Hepatocyte (in vitro differentiated cells): Measurements from ENCODE around the gene CALU.

ENCODE experiments used
- EZH2 ChIP-seq: fragments of 200-600 bp; sonication (generic); IDR thresholded peaks from 2 replicates; pipeline ENCODE4 v1.6.1; 2016; ENCODE audit warnings: antibody characterized with exemption, mild to moderate bottlenecking, borderline replicate concordance
- EZH2phosphoT487 ChIP-seq: fragments of 200-600 bp; sonication (generic); IDR thresholded peaks from one replicate; pipeline ENCODE4 v1.6.1; 2018; ENCODE audit warnings: antibody characterized with exemption, mild to moderate bottlenecking, low read depth, moderate library complexity; ENCODE audit not compliant: unreplicated experiment, severe bottlenecking
- TF ChIP-seq, protein P1 (sequence below): fragments of 200-600 bp; sonication (generic); IDR thresholded peaks from 2 replicates; pipeline ENCODE4 v1.5.1; 2016; ENCODE audit warnings: antibody characterized with exemption, mild to moderate bottlenecking; ENCODE audit not compliant: poor library complexity

DNA sequence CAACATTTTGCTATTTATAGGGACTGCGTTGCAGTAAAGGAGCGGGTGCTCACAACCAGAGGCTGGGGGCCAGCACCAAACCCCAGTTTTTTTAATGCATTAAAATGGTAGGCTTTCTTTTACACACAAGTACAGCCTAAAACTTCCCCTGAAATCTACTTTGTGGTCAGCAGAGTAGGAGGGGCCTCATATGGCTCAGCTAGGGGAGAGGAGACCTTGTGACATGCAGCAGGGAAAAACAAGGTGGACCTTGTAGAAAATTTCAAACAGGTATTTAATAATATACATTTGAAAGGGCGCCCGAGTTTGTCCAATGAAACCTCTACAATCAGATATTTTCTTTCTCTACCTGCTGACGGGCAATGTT is 54.0 kb downstream of the CALU start:
- TF ChIP-seq, protein P1, sequence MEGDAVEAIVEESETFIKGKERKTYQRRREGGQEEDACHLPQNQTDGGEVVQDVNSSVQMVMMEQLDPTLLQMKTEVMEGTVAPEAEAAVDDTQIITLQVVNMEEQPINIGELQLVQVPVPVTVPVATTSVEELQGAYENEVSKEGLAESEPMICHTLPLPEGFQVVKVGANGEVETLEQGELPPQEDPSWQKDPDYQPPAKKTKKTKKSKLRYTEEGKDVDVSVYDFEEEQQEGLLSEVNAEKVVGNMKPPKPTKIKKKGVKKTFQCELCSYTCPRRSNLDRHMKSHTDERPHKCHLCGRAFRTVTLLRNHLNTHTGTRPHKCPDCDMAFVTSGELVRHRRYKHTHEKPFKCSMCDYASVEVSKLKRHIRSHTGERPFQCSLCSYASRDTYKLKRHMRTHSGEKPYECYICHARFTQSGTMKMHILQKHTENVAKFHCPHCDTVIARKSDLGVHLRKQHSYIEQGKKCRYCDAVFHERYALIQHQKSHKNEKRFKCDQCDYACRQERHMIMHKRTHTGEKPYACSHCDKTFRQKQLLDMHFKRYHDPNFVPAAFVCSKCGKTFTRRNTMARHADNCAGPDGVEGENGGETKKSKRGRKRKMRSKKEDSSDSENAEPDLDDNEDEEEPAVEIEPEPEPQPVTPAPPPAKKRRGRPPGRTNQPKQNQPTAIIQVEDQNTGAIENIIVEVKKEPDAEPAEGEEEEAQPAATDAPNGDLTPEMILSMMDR: no peak
- TF ChIP-seq EZH2 (no peak), EZH2phosphoT487 (no peak)
